ENCODE results near the gene CTNNBL1.

DNA sequence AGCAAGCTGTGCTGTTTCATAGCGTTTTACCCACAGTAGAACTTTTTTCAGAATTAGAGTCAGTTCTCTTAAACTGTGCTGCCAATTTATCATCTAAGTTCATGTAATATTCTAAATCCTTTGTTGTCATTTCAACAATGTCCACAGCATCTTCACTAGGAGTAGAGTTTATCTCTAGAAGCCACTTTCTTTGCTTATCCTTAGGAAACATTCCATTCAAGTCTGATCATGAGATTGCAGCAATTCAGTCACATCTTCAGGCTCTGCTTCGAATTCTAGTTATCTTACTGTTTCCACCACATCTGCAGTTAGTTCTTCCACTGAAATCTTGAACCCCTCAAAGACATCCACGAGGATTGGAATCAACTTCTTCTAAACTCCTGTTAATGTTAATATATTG, 12.5 kb downstream of the CTNNBL1 start:
- no peak for TF ChIP-seq POLR2A (IDR thresholded peaks at IDR 0.05)
- TF ChIP-seq, protein P1, sequence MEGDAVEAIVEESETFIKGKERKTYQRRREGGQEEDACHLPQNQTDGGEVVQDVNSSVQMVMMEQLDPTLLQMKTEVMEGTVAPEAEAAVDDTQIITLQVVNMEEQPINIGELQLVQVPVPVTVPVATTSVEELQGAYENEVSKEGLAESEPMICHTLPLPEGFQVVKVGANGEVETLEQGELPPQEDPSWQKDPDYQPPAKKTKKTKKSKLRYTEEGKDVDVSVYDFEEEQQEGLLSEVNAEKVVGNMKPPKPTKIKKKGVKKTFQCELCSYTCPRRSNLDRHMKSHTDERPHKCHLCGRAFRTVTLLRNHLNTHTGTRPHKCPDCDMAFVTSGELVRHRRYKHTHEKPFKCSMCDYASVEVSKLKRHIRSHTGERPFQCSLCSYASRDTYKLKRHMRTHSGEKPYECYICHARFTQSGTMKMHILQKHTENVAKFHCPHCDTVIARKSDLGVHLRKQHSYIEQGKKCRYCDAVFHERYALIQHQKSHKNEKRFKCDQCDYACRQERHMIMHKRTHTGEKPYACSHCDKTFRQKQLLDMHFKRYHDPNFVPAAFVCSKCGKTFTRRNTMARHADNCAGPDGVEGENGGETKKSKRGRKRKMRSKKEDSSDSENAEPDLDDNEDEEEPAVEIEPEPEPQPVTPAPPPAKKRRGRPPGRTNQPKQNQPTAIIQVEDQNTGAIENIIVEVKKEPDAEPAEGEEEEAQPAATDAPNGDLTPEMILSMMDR (IDR thresholded peaks at IDR 0.05): no peak
